ENCODE data around the gene PLA2G12A. TPM values are rescaled to one million over a fixed set of nuclear protein-coding genes. Genes with fewer than 3 reads are reported as not detected.
"Not testable (repeated sequence)": the region's sequence is repeated elsewhere in the genome, so short reads cannot be mapped to it uniquely, and the experiment has no call there.

The PLA2G12A gene
- total and polyA plus RNA-seq, 10 of the 15 experiments (the other 5 are each of a cell fraction or from before 2014, with no cell fraction given): 3.7 to 36.8 (median 15.5) TPM

GRCh38 chr4:109682875-109683274, 47.0 kb downstream of the PLA2G12A start (continued):
- TF ChIP-seq ZNF592 (IDR thresholded peaks at IDR 0.05) (no peak), ZNF622 (IDR thresholded peaks at IDR 0.05) (no peak), RAD21 (IDR thresholded peaks at IDR 0.05; ENCODE audit: insufficient read depth, low read depth, low read length) (no peak)

GRCh38 chr4:109678925-109679324, 50.9 kb downstream of the PLA2G12A start:
- POLR2A ChIA-PET; H2AFZ ChIP-seq (ENCODE audit: control insufficient read depth, low read depth, low read length); SMC1A ChIA-PET (ENCODE audit: uncharacterized antibody, unreplicated experiment); ATAC-seq; H3K27me3 ChIP-seq (replicated peaks in 1 of 2; ENCODE audit: control insufficient read depth in 2 of 2, insufficient read depth in 2 of 2, low read length in 1 of 2); CTCF ChIA-PET; RAD21 ChIA-PET (ENCODE audit: unreplicated experiment); H3K27ac ChIP-seq (ENCODE audit: control insufficient read depth, insufficient read depth); H3K4me3 ChIP-seq; H4K20me1 ChIP-seq (ENCODE audit: control insufficient read depth, insufficient read depth); DNase-seq (ENCODE audit: low read depth, low spot score); in situ Hi-C loops (cut with MboI); H3K4me1 ChIP-seq (ENCODE audit: control insufficient read depth, insufficient read depth, low read length); FAIRE-seq; H3K4me2 ChIP-seq (ENCODE audit: control insufficient read depth, insufficient read depth); intact Hi-C loops (cut with micrococcal nuclease; ENCODE audit: unreplicated experiment); H3K79me2 ChIP-seq (ENCODE audit: control insufficient read depth, insufficient read depth, low read length); H3K36me3 ChIP-seq (ENCODE audit: control insufficient read depth in 2 of 2, insufficient read depth in 2 of 2, low read length in 1 of 2); H3K9me3 ChIP-seq (replicated peaks; ENCODE audit: control insufficient read depth, insufficient read depth, low read length); BruUV-seq (replicated peaks); H3K9ac ChIP-seq (ENCODE audit: control insufficient read depth, insufficient read depth, low read length): not testable (repeated sequence)
- WGBS (ENCODE audit: insufficient coverage, insufficient replicate concordance, low lambda C conversion rate, missing lambda C conversion rate): 96% methylated on average over 12 of the region's 14 CpGs

- H3K27me3 ChIP-seq (replicated peaks in 1 of 2; ENCODE audit: control insufficient read depth in 2 of 2, insufficient read depth in 2 of 2, low read length in 1 of 2); H3K4me3 ChIP-seq; SMC1A ChIA-PET (ENCODE audit: uncharacterized antibody, unreplicated experiment); H3K4me1 ChIP-seq (ENCODE audit: control insufficient read depth, insufficient read depth, low read length); ATAC-seq; RAD21 ChIA-PET (ENCODE audit: unreplicated experiment); BruUV-seq (replicated peaks); H3K9ac ChIP-seq (ENCODE audit: control insufficient read depth, insufficient read depth, low read length); FAIRE-seq; POLR2A ChIA-PET; CTCF ChIA-PET; H3K36me3 ChIP-seq (ENCODE audit: control insufficient read depth in 2 of 2, insufficient read depth in 2 of 2, low read length in 1 of 2); H4K20me1 ChIP-seq (ENCODE audit: control insufficient read depth, insufficient read depth); H3K9me3 ChIP-seq (replicated peaks; ENCODE audit: control insufficient read depth, insufficient read depth, low read length); intact Hi-C loops (cut with micrococcal nuclease; ENCODE audit: unreplicated experiment); H3K79me2 ChIP-seq (ENCODE audit: control insufficient read depth, insufficient read depth, low read length); H3K27ac ChIP-seq (ENCODE audit: control insufficient read depth, insufficient read depth); in situ Hi-C loops (cut with MboI); H3K4me2 ChIP-seq (ENCODE audit: control insufficient read depth, insufficient read depth); DNase-seq (ENCODE audit: low read depth, low spot score); H2AFZ ChIP-seq (ENCODE audit: control insufficient read depth, low read depth, low read length): not testable (repeated sequence)
- 94% methylated on average over 22 of the region's 28 CpGs for WGBS (ENCODE audit: insufficient coverage, insufficient replicate concordance, low lambda C conversion rate, missing lambda C conversion rate)
Observed at GRCh38 chr4:109678472-109678871, 51.4 kb downstream of the PLA2G12A start.
